ENCODE measurements around the gene TMEM91.
"Not testable (repeated sequence)": the region's sequence is repeated elsewhere in the genome, so short reads cannot be mapped to it uniquely, and the experiment has no call there.

Gene TMEM91

GRCh38 chr19:41373993-41374392 lies 2.3 kb upstream of the TMEM91 start:
- in situ Hi-C loops (cut with MboI; ENCODE audit: low sequenced_read_pairs) = no loop called here

GRCh38 chr19:41376998-41377365 lies 649 bp downstream of the TMEM91 start:
- in situ Hi-C loops (cut with MboI; ENCODE audit: low sequenced_read_pairs) = no loop called here

- in situ Hi-C loops (cut with MboI; ENCODE audit: low sequenced_read_pairs) = no loop called here
Measured at GRCh38 chr19:41377977-41378709, 1.8 kb downstream of the TMEM91 start.

GRCh38 chr19:41381536-41381935 lies 5.2 kb downstream of the TMEM91 start:
- in situ Hi-C loops (cut with MboI; ENCODE audit: low sequenced_read_pairs) = not testable (repeated sequence)

GRCh38 chr19:41384351-41384750 lies 8.0 kb downstream of the TMEM91 start:
- in situ Hi-C loops (cut with MboI; ENCODE audit: low sequenced_read_pairs) = no loop called here

GRCh38 chr19:41386442-41386841 lies 10.1 kb downstream of the TMEM91 start:
- in situ Hi-C loops (cut with MboI; ENCODE audit: low sequenced_read_pairs) = no loop called here

GRCh38 chr19:41391618-41392017 lies 15.3 kb downstream of the TMEM91 start:
- in situ Hi-C loops (cut with MboI; ENCODE audit: low sequenced_read_pairs) = no loop called here

GRCh38 chr19:41392775-41393174 lies 16.4 kb downstream of the TMEM91 start:
- in situ Hi-C loops (cut with MboI; ENCODE audit: low sequenced_read_pairs) = no loop called here

GRCh38 chr19:41395355-41395754 lies 19.0 kb downstream of the TMEM91 start:
- in situ Hi-C loops (cut with MboI; ENCODE audit: low sequenced_read_pairs) = no loop called here

GRCh38 chr19:41397086-41398049 lies 21.0 kb downstream of the TMEM91 start, which contains the start of the genes BCKDHA and EXOSC5:
Gene BCKDHA (plus strand): TSS chr19:41397818. CDS start chr19:41397828, 10 bp downstream.
Gene EXOSC5 (minus strand): TSS chr19:41397359. CDS start chr19:41397328, 31 bp downstream.
- in situ Hi-C loops (cut with MboI; ENCODE audit: low sequenced_read_pairs) = no loop called here

- in situ Hi-C loops (cut with MboI; ENCODE audit: low sequenced_read_pairs) = no loop called here
Measured at GRCh38 chr19:41398050-41398418, 21.7 kb downstream of the TMEM91 start.

GRCh38 chr19:41398598-41398997 lies 22.3 kb downstream of the TMEM91 start:
- in situ Hi-C loops (cut with MboI; ENCODE audit: low sequenced_read_pairs) = no loop called here

GRCh38 chr19:41399091-41399490 lies 22.8 kb downstream of the TMEM91 start:
- in situ Hi-C loops (cut with MboI; ENCODE audit: low sequenced_read_pairs) = no loop called here

GRCh38 chr19:41399525-41399924 lies 23.2 kb downstream of the TMEM91 start:
- in situ Hi-C loops (cut with MboI; ENCODE audit: low sequenced_read_pairs) = no loop called here

GRCh38 chr19:41401483-41401882 lies 25.1 kb downstream of the TMEM91 start:
- in situ Hi-C loops (cut with MboI; ENCODE audit: low sequenced_read_pairs) = no loop called here

GRCh38 chr19:41402010-41402409 lies 25.7 kb downstream of the TMEM91 start:
- in situ Hi-C loops (cut with MboI; ENCODE audit: low sequenced_read_pairs) = no loop called here

GRCh38 chr19:41403181-41403970 lies 27.0 kb downstream of the TMEM91 start:
- in situ Hi-C loops (cut with MboI; ENCODE audit: low sequenced_read_pairs) = no loop called here

GRCh38 chr19:41405776-41406175 lies 29.4 kb downstream of the TMEM91 start:
- in situ Hi-C loops (cut with MboI; ENCODE audit: low sequenced_read_pairs) = no loop called here

- in situ Hi-C loops (cut with MboI; ENCODE audit: low sequenced_read_pairs) = no loop called here
Measured at GRCh38 chr19:41407271-41407670, 30.9 kb downstream of the TMEM91 start.

GRCh38 chr19:41408256-41408655 lies 31.9 kb downstream of the TMEM91 start:
- in situ Hi-C loops (cut with MboI; ENCODE audit: low sequenced_read_pairs) = no loop called here

GRCh38 chr19:41408846-41409245 lies 32.5 kb downstream of the TMEM91 start:
- in situ Hi-C loops (cut with MboI; ENCODE audit: low sequenced_read_pairs) = not testable (repeated sequence)

Measured in hTERT RPE-1 (cell line).